Ishikawa (cell line): Measurements from ENCODE around the gene CRYZ.

ENCODE experiments used
- CEBPB ChIP-seq: IDR thresholded peaks from 2 replicates; pipeline ENCODE4 v1.6.1; 2012
- CREB1 ChIP-seq: IDR thresholded peaks from 2 replicates; pipeline ENCODE4 v1.6.1; 2012; ENCODE audit warnings: low read depth
- EGR1 ChIP-seq: IDR thresholded peaks from 2 replicates; pipeline ENCODE4 v1.6.1; 2012
- EP300 ChIP-seq: IDR thresholded peaks from 2 replicates; pipeline ENCODE4 v1.6.1; 2012; ENCODE audit warnings: borderline replicate concordance
- FOXM1 ChIP-seq: IDR thresholded peaks from 2 replicates; pipeline ENCODE4 v1.6.1; 2012; ENCODE audit warnings: low read depth, borderline replicate concordance
- MAX ChIP-seq: IDR thresholded peaks from 2 replicates; pipeline ENCODE4 v1.6.1; 2012
- NFIC ChIP-seq: IDR thresholded peaks from 2 replicates; pipeline ENCODE4 v1.6.1; 2012
- RAD21 ChIP-seq: IDR thresholded peaks from 2 replicates; pipeline ENCODE4 v1.6.1; 2012; ENCODE audit warnings: low read depth
- REST ChIP-seq: IDR thresholded peaks from 2 replicates; pipeline ENCODE4 v1.6.1; 2012; ENCODE audit warnings: low read depth, mild to moderate bottlenecking
- TAF1 ChIP-seq: IDR thresholded peaks from 2 replicates; pipeline ENCODE4 v1.6.1; 2012; ENCODE audit warnings: low read depth, mild to moderate bottlenecking
- TCF12 ChIP-seq: IDR thresholded peaks from 2 replicates; pipeline ENCODE4 v1.6.1; 2012; ENCODE audit warnings: low read depth
- TEAD4 ChIP-seq: IDR thresholded peaks from 2 replicates; pipeline ENCODE4 v1.6.1; 2012
- USF1 ChIP-seq: IDR thresholded peaks from 2 replicates; pipeline ENCODE4 v1.6.1; 2012
- YY1 ChIP-seq: IDR thresholded peaks from 2 replicates; pipeline ENCODE4 v1.6.1; 2012; ENCODE audit warnings: low read depth
- ZBTB7A ChIP-seq: IDR thresholded peaks from 2 replicates; pipeline ENCODE4 v1.6.1; 2012; ENCODE audit warnings: low read depth

The CRYZ gene

GRCh38 chr1:74731399-74732052, 1.3 kb downstream of the CRYZ start:
- no peak for TF ChIP-seq ZBTB7A
- no peak for TF ChIP-seq USF1
- no peak for TF ChIP-seq TEAD4
- no peak for TF ChIP-seq YY1
- no peak for TF ChIP-seq EP300
- TF ChIP-seq FOXM1 = no peak
- TF ChIP-seq NFIC = no peak
- no peak for TF ChIP-seq CREB1
- TF ChIP-seq EGR1 = no peak
- no peak for TF ChIP-seq MAX
- no peak for TF ChIP-seq REST
- no peak for TF ChIP-seq TAF1
- no peak for TF ChIP-seq TCF12
- no peak for TF ChIP-seq RAD21
- TF ChIP-seq CEBPB = no peak

- TF ChIP-seq REST (no peak), TCF12 (no peak), EGR1 (no peak), TAF1 (no peak), CEBPB (no peak), MAX (no peak), EP300 (no peak)
These were observed 2.9 kb downstream of the CRYZ start for GRCh38 chr1:74729741-74730478.

DNA sequence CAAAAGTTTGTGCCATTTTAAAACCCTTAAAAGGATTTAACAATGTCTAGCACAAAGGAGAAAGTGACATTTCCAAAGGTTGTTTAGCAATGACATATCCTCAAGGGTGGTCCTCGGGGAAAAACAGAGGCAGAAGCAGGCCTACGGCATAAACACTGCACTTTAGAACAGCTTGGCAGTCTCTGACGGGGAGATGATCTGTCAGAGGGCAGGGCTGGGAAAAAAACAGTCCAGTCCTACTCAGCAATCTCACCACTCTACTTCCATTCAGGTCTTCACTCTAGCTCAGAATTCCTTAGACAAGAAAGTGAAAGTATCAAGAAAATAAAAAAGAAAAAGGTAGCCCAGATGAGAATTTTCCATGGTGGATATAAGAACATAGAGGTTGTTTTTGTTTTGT, 4.1 kb downstream of the CRYZ start:
- no peak for TF ChIP-seq EGR1
- no peak for TF ChIP-seq CREB1
- TF ChIP-seq TCF12 = no peak
- TF ChIP-seq CEBPB = no peak
- TF ChIP-seq REST = no peak
- no peak for TF ChIP-seq EP300
- no peak for TF ChIP-seq ZBTB7A
- TF ChIP-seq TAF1 = no peak
- TF ChIP-seq MAX = no peak
- TF ChIP-seq USF1 = no peak
- TF ChIP-seq TEAD4 = no peak
- no peak for TF ChIP-seq NFIC
- TF ChIP-seq RAD21 = no peak
- TF ChIP-seq YY1 = no peak
- TF ChIP-seq FOXM1 = no peak

GRCh38 chr1:74726063-74726462, 6.8 kb downstream of the CRYZ start:
- TF ChIP-seq CREB1 = no peak
- no peak for TF ChIP-seq REST
